HG02981 (cell line): ENCODE measurements around the gene MCC.
"Not testable (repeated sequence)": the region's sequence is repeated elsewhere in the genome, so short reads cannot be mapped to it uniquely, and the experiment has no call there.

ENCODE experiments used
- ATAC-seq: cut with Tn5 transposase; IDR thresholded peaks from one replicate; pipeline ENCODE4 v1.9.1; 2021; ENCODE audit warnings: mild to moderate bottlenecking, moderate library complexity; ENCODE audit not compliant: unreplicated experiment

The MCC gene

GRCh38 chr5:113092683-113093082 is 395.6 kb downstream of the MCC start:
- no peak for ATAC-seq

- no peak for ATAC-seq
These were observed 396.6 kb downstream of the MCC start for GRCh38 chr5:113091622-113092021.

- no peak for ATAC-seq
These were observed 397.7 kb downstream of the MCC start for GRCh38 chr5:113090336-113091106.

GRCh38 chr5:113089653-113090335 is 398.5 kb downstream of the MCC start:
- no peak for ATAC-seq

GRCh38 chr5:113087976-113088514 is 400.2 kb downstream of the MCC start:
- no peak for ATAC-seq

GRCh38 chr5:113085880-113086409 is 402.3 kb downstream of the MCC start:
- ATAC-seq: no peak

GRCh38 chr5:113085084-113085414 is 403.2 kb downstream of the MCC start:
- ATAC-seq: no peak

- no peak for ATAC-seq
These were observed 403.7 kb downstream of the MCC start for GRCh38 chr5:113084402-113085083.

- no peak for ATAC-seq
These were observed 404.8 kb downstream of the MCC start for GRCh38 chr5:113083481-113083880.

GRCh38 chr5:113082547-113082905 is 405.7 kb downstream of the MCC start:
- ATAC-seq: no peak

GRCh38 chr5:113081881-113082546 is 406.2 kb downstream of the MCC start:
- ATAC-seq: no peak

GRCh38 chr5:113081091-113081839 is 407.0 kb downstream of the MCC start:
- no peak for ATAC-seq

GRCh38 chr5:113076649-113077048 is 411.6 kb downstream of the MCC start:
- not testable (repeated sequence) for ATAC-seq

- no peak for ATAC-seq
These were observed 413.2 kb downstream of the MCC start for GRCh38 chr5:113075019-113075418.

GRCh38 chr5:113073629-113074034 is 414.6 kb downstream of the MCC start:
- ATAC-seq: not testable (repeated sequence)

GRCh38 chr5:113071401-113071800 is 416.9 kb downstream of the MCC start:
- no peak for ATAC-seq

- ATAC-seq: no peak
These were observed 417.4 kb downstream of the MCC start for GRCh38 chr5:113070901-113071300.

GRCh38 chr5:113068559-113068958 is 419.7 kb downstream of the MCC start:
- ATAC-seq: no peak

GRCh38 chr5:113067635-113068344 is 420.5 kb downstream of the MCC start:
- no peak for ATAC-seq

GRCh38 chr5:113065626-113066025 is 422.6 kb downstream of the MCC start:
- no peak for ATAC-seq
